Right renal cortex interstitium (tissue), 3 donors: ENCODE data around the gene SIRT2. TPM values are rescaled to one million over a fixed set of nuclear protein-coding genes. Genes with fewer than 3 reads are reported as not detected.
A peak's percentile ranks its signal among the peaks of the same experiment; 100 is the strongest.
"Not testable (repeated sequence)": the region's sequence is repeated elsewhere in the genome, so short reads cannot be mapped to it uniquely, and the experiment has no call there.

Source experiments
- DNase-seq, 3 donors: peaks; one replicate each; pipeline ENCODE4 v3.0.0-alpha.2; 2013; ENCODE audit warnings: low read depth in 3 of 3, low spot score in 2 of 3
- polyA plus RNA-seq, 3 donors: library from polyadenylated mRNA; unstranded; fragments of 120-200 nt; gene quantifications; one replicate each; pipeline ENCODE4 v1.2.1, GENCODE V29; 2013; ENCODE audit not compliant: insufficient read length in 3 of 3

SIRT2 gene
- polyA plus RNA-seq, 3 donors: 35.8 to 41.0 (median 38.5) TPM

- no peak for DNase-seq
Observed at GRCh38 chr19:38834104-38834490, 65.3 kb downstream of the SIRT2 start.

GRCh38 chr19:38833092-38833425, 66.4 kb downstream of the SIRT2 start:
- DNase-seq: no peak

GRCh38 chr19:38831142-38831605, 68.2 kb downstream of the SIRT2 start:
- peak in 1 of 3 donors; percentile 52 for DNase-seq

DNA sequence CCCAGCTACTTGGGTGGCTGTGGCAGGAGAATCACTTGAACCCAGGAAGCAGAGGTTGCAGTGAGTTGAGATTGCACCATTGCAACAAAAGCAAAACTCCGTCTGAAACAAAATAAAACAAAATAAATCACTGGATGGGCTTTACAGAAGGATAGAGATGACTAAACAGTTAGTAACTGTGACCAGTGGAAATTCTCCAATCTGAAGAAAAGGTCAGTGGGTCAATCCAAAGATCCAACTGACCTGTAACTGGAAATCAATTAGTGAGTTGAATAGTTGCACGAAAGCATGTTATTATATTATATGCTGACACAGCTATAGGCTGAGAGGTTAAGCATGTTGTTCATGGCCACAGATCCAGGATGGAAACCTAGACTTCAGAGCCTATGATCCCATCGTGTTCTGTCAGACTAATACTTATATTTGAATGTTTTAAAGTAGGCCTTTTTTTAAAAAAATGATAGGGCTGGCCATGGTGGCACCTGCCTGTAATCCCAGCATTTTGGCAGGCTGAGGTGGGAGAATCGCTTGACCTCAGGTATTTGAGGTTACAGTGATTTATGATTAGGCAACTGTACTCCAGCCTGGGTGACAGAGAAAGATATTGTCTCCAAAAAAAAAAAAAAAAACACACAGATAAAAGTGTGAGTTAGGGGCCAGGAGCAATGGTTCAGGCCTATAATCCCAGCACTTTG, 69.2 kb downstream of the SIRT2 start:
- DNase-seq: no peak

- DNase-seq: not testable (repeated sequence)
Observed at GRCh38 chr19:38829203-38829602, 70.2 kb downstream of the SIRT2 start.

Other genes with a start within 250 kb of the SIRT2 start
- gene CAPN12, start 155.1 kb downstream of the SIRT2 start, polyA plus RNA-seq: 1 to 10 TPM; 4.2 to 5.8 (median 4.7) TPM
- gene LGALS7, start 126.1 kb downstream of the SIRT2 start, polyA plus RNA-seq: 1 to 10 TPM in 1 of 3 donors, under 1 TPM in 1, not detected in 1; 0.40 to 1.2 TPM
- gene LGALS7B, start 110.4 kb downstream of the SIRT2 start, polyA plus RNA-seq: 1 to 10 TPM in 2 of 3 donors, not detected in 1; 1.4 TPM
- gene LGALS4, start 86.7 kb downstream of the SIRT2 start, polyA plus RNA-seq: 1 to 10 TPM in 2 of 3 donors, under 1 TPM in 1; 0.72 to 1.6 (median 1.1) TPM
- gene ECH1, start 67.8 kb downstream of the SIRT2 start, polyA plus RNA-seq: 100 to 1,000 TPM; 144 to 168 (median 151) TPM
- 100 to 1,000 TPM; 473 to 492 (median 480) TPM for gene HNRNPL, start 49.6 kb downstream of the SIRT2 start, polyA plus RNA-seq
- gene RINL, start 21.3 kb downstream of the SIRT2 start, polyA plus RNA-seq: 1 to 10 TPM; 6.3 to 8.4 (median 6.5) TPM
- gene NFKBIB, start 351 bp upstream of the SIRT2 start, polyA plus RNA-seq: 1 to 10 TPM; 6.9 to 7.9 (median 7.7) TPM
- under 1 TPM; 0.41 to 0.65 (median 0.42) TPM for gene CCER2, start 12.6 kb upstream of the SIRT2 start, polyA plus RNA-seq
- gene SARS2, start 31.1 kb upstream of the SIRT2 start, polyA plus RNA-seq: 10 to 100 TPM; 31.4 to 36.7 (median 34.6) TPM
- gene MRPS12, start 31.3 kb upstream of the SIRT2 start, polyA plus RNA-seq: 10 to 100 TPM; 15.2 to 21.4 (median 15.8) TPM
- 10 to 100 TPM; 57.6 to 59.5 (median 57.6) TPM for gene FBXO17, start 76.1 kb upstream of the SIRT2 start, polyA plus RNA-seq
- 1 to 10 TPM; 6.3 to 7.3 (median 7.0) TPM for gene FBXO27, start 132.9 kb upstream of the SIRT2 start, polyA plus RNA-seq
- gene ACP7, start 184.8 kb upstream of the SIRT2 start, polyA plus RNA-seq: under 1 TPM; 0.31 to 0.76 (median 0.64) TPM
- 10 to 100 TPM; 40.0 to 50.1 (median 45.4) TPM for gene PAK4, start 226.2 kb upstream of the SIRT2 start, polyA plus RNA-seq